ENCODE measurements around the gene CLIC2. TPM values are rescaled to one million over a fixed set of nuclear protein-coding genes. Genes with fewer than 3 reads are reported as not detected.
"Not testable (repeated sequence)": the region's sequence is repeated elsewhere in the genome, so short reads cannot be mapped to it uniquely, and the experiment has no call there.

Gene CLIC2
- total RNA-seq, 3 donors from 2014 or later (not counting 1 experiment from before 2014, with no cell fraction given) = 0.20 to 2.2 (median 0.75) TPM

GRCh38 chrX:155345689-155346088 lies 11.3 kb upstream of the CLIC2 start:
- H3K4me1 Mint-ChIP-seq; H3K36me3 Mint-ChIP-seq; intact Hi-C loops (cut with micrococcal nuclease); H3K4me3 ChIP-seq (ENCODE audit: low read length); ATAC-seq; H3K27ac ChIP-seq (ENCODE audit: low read length); H3K9me3 ChIP-seq (ENCODE audit: control insufficient read depth, insufficient read depth, low read length); H3K27ac Mint-ChIP-seq; H3K27me3 ChIP-seq (ENCODE audit: control insufficient read depth, insufficient read depth, low read length); DNase-seq; H3K9me3 Mint-ChIP-seq; H3K27me3 Mint-ChIP-seq (ENCODE audit: low read depth in 2 of 2); H3K4me3 Mint-ChIP-seq; H3K4me1 ChIP-seq (ENCODE audit: control insufficient read depth, insufficient read depth, low read length); H3K36me3 ChIP-seq (ENCODE audit: control insufficient read depth, insufficient read depth, low read length): not testable (repeated sequence)
- WGBS (ENCODE audit: insufficient coverage) = no CpG with 5 or more reads among the region's 1 CpG

- H3K27ac ChIP-seq (ENCODE audit: low read length); H3K27me3 ChIP-seq (ENCODE audit: control insufficient read depth, insufficient read depth, low read length); H3K4me3 ChIP-seq (ENCODE audit: low read length); H3K36me3 ChIP-seq (ENCODE audit: control insufficient read depth, insufficient read depth, low read length); H3K4me1 ChIP-seq (ENCODE audit: control insufficient read depth, insufficient read depth, low read length); intact Hi-C loops (cut with micrococcal nuclease); H3K9me3 ChIP-seq (ENCODE audit: control insufficient read depth, insufficient read depth, low read length); H3K9me3 Mint-ChIP-seq; H3K4me1 Mint-ChIP-seq; H3K4me3 Mint-ChIP-seq; H3K27me3 Mint-ChIP-seq (ENCODE audit: low read depth in 2 of 2); ATAC-seq; DNase-seq; H3K36me3 Mint-ChIP-seq; H3K27ac Mint-ChIP-seq: not testable (repeated sequence)
- 38% methylated on average over 1 of the region's 1 CpG for WGBS (ENCODE audit: insufficient coverage)
These were observed 911 bp upstream of the CLIC2 start for GRCh38 chrX:155335337-155335712.

GRCh38 chrX:155333544-155334100 lies 792 bp downstream of the CLIC2 start:
- WGBS (ENCODE audit: insufficient coverage) = no CpG with 5 or more reads among the region's 2 CpGs
- no peaks in the 10 kb centered on the region for H3K4me1 Mint-ChIP-seq
- no peaks in the 10 kb centered on the region for H3K4me1 ChIP-seq (ENCODE audit: control insufficient read depth, insufficient read depth, low read length)
- H3K36me3 ChIP-seq (ENCODE audit: control insufficient read depth, insufficient read depth, low read length) = no peaks in the 10 kb centered on the region
- TF ChIP-seq CTCF (IDR thresholded peaks at IDR 0.05) = no peak
- intact Hi-C loops (cut with micrococcal nuclease) = no loop called here
- no peaks in the 10 kb centered on the region for H3K27me3 ChIP-seq (ENCODE audit: control insufficient read depth, insufficient read depth, low read length)
- ATAC-seq (no peak), DNase-seq (no peak)
- peaks cover 8 to 12% of the 10 kb centered on the region in 2 donors for H3K27me3 Mint-ChIP-seq (ENCODE audit: low read depth in 2 of 2)
- no peak overlapping the region for H3K4me3 Mint-ChIP-seq
- H3K36me3 Mint-ChIP-seq = no peaks in the 10 kb centered on the region
- no peak overlapping the region for H3K4me3 ChIP-seq (ENCODE audit: low read length)
- H3K27ac Mint-ChIP-seq = no peak overlapping the region
- H3K9me3 Mint-ChIP-seq = no peaks in the 10 kb centered on the region
- H3K9me3 ChIP-seq (ENCODE audit: control insufficient read depth, insufficient read depth, low read length) = no peaks in the 10 kb centered on the region
- H3K27ac ChIP-seq (ENCODE audit: low read length) = no peak overlapping the region

GRCh38 chrX:155330992-155331391 lies 3.4 kb downstream of the CLIC2 start:
- Mint-ChIP-seq H3K4me3 (no peak overlapping the region), H3K9me3 (no peaks in the 10 kb centered on the region), H3K4me1 (no peaks in the 10 kb centered on the region), H3K27ac (no peak overlapping the region), H3K27me3 (ENCODE audit: low read depth in 2 of 2) (peaks cover 8 to 12% of the 10 kb centered on the region in 2 donors), H3K36me3 (no peaks in the 10 kb centered on the region)
- no peaks in the 10 kb centered on the region for H3K36me3 ChIP-seq (ENCODE audit: control insufficient read depth, insufficient read depth, low read length)
- no peak overlapping the region for H3K27ac ChIP-seq (ENCODE audit: low read length)
- 67% methylated on average over 1 of the region's 2 CpGs for WGBS (ENCODE audit: insufficient coverage)
- H3K4me3 ChIP-seq (ENCODE audit: low read length) = no peak overlapping the region
- H3K27me3 ChIP-seq (ENCODE audit: control insufficient read depth, insufficient read depth, low read length) = no peaks in the 10 kb centered on the region
- no peaks in the 10 kb centered on the region for H3K9me3 ChIP-seq (ENCODE audit: control insufficient read depth, insufficient read depth, low read length)
- ATAC-seq (no peak), DNase-seq (no peak)
- intact Hi-C loops (cut with micrococcal nuclease) = no loop called here
- H3K4me1 ChIP-seq (ENCODE audit: control insufficient read depth, insufficient read depth, low read length) = no peaks in the 10 kb centered on the region
- TF ChIP-seq CTCF (IDR thresholded peaks at IDR 0.05) = no peak

All from natural killer cell (primary cell).